H1 (cell line): ENCODE results near the gene IYD. TPM values are rescaled to one million over a fixed set of nuclear protein-coding genes. Genes with fewer than 3 reads are reported as not detected.

ENCODE experiments used
- CTCF ChIA-PET: fragments of 300-600 bp; sonication (Branson Sonifier 250); formaldehyde crosslinking; loops from one replicate; lab custom pipeline; 2021; ENCODE audit not compliant: partially characterized antibody; lab: Charles Lee
- POLR2A ChIA-PET: fragments of 300-600 bp; sonication (Branson Sonifier 250); formaldehyde crosslinking; loops from one replicate; lab custom pipeline; 2021; ENCODE audit warnings: inconsistent platforms; ENCODE audit not compliant: partially characterized antibody; lab: Charles Lee
- DNase-seq, 2 experiments: peaks; one replicate each; pipeline versions ENCODE4 v3.0.0 to v3.0.0-alpha.2; 2010 to 2022; ENCODE audit warnings: low spot score in 2 of 2, low read depth in 1 of 2, mixed read lengths in 1 of 2
- FAIRE-seq: peaks from 2 replicates; lab custom pipeline; 2011; peaks lifted over from hg19 to GRCh38; lab: Jason Lieb, UNC
- H2AFZ ChIP-seq: 2 replicates; pipeline ENCODE4 v1.8.1; 2012; ENCODE audit warnings: low read length, inconsistent platforms
- H2AK5ac ChIP-seq: 2 replicates; pipeline ENCODE4 v1.6.1; 2013; ENCODE audit warnings: low read depth, low read length
- H2BK120ac ChIP-seq: replicated peaks from 2 replicates; pipeline ENCODE3; 2013; ENCODE audit warnings: low read depth, low read length, inconsistent platforms
- H2BK12ac ChIP-seq: 2 replicates; pipeline ENCODE4 v1.6.1; 2013; ENCODE audit warnings: low read depth, low read length
- H2BK15ac ChIP-seq: 2 replicates; pipeline ENCODE4 v1.6.1; 2013; ENCODE audit warnings: low read length
- H2BK20ac ChIP-seq: 2 replicates; pipeline ENCODE4 v1.6.1; 2013; ENCODE audit warnings: low read length
- H2BK5ac ChIP-seq: 2 replicates; pipeline ENCODE4 v1.6.1; 2013; ENCODE audit warnings: low read depth, low read length
- H3K14ac ChIP-seq: 2 replicates; pipeline ENCODE4 v1.6.1; 2013; ENCODE audit warnings: inconsistent platforms; ENCODE audit not compliant: insufficient read length
- H3K18ac ChIP-seq: 2 replicates; pipeline ENCODE4 v1.6.1; 2013; ENCODE audit warnings: low read length; ENCODE audit errors: extremely low read depth
- H3K23ac ChIP-seq: 2 replicates; pipeline ENCODE4 v1.6.1; 2013; ENCODE audit warnings: inconsistent platforms; ENCODE audit not compliant: insufficient read length
- H3K23me2 ChIP-seq: 2 replicates; pipeline ENCODE4 v1.6.1; 2013; ENCODE audit warnings: low read depth, low read length
- H3K27ac ChIP-seq: 2 replicates; pipeline ENCODE4 v1.6.1; 2011; ENCODE audit warnings: low read depth, low read length, inconsistent platforms
- H3K27me3 ChIP-seq, 4 experiments: replicated peaks in 1 of 4; 1 replicate in 1 of 4; 2 replicates in 3 of 4; pipeline versions ENCODE4 v1.6.1 to v1.8.1; 2011 to 2013; ENCODE audit warnings: low read length in 3 of 4, mild to moderate bottlenecking in 3 of 4, inconsistent platforms in 2 of 4, mixed read lengths in 2 of 4, moderate library complexity in 1 of 4; ENCODE audit not compliant: control insufficient read depth in 3 of 4, insufficient read depth in 3 of 4; ENCODE audit errors: extremely low read depth in 1 of 4
- H3K36me3 ChIP-seq, 4 experiments: 2 replicates each; pipeline versions ENCODE4 v1.6.1 to v1.8.1; 2011 to 2013; ENCODE audit warnings: mild to moderate bottlenecking in 4 of 4, low read length in 3 of 4, moderate library complexity in 2 of 4, control low read depth in 1 of 4, inconsistent platforms in 1 of 4; ENCODE audit not compliant: insufficient read depth in 4 of 4, control insufficient read depth in 2 of 4
- H3K4ac ChIP-seq: replicated peaks from 2 replicates; pipeline ENCODE3; 2013; ENCODE audit warnings: low read length, low read depth, mixed read lengths, inconsistent platforms; ENCODE audit not compliant: insufficient read length
- H3K4me1 ChIP-seq, 4 experiments: replicated peaks in 1 of 4; 1 replicate in 1 of 4; 2 replicates in 3 of 4; pipeline versions ENCODE4 v1.6.1 to v1.8.1; 2011 to 2013; ENCODE audit warnings: low read length in 3 of 4, inconsistent platforms in 2 of 4, mixed read lengths in 1 of 4; ENCODE audit not compliant: insufficient read depth in 4 of 4, control insufficient read depth in 3 of 4
- H3K4me2 ChIP-seq, 2 experiments: 2 replicates each; pipeline versions ENCODE4 v1.6.1 to v1.8.1; 2011 to 2013; ENCODE audit warnings: low read depth in 2 of 2, low read length in 2 of 2, control low read depth in 1 of 2, inconsistent platforms in 1 of 2, mild to moderate bottlenecking in 1 of 2; ENCODE audit not compliant: insufficient read depth in 1 of 2
- H3K4me3 ChIP-seq, 4 experiments: fragments of 200-600, 300-600 bp in 1 of 4; sonication (generic), shearing (Covaris generic), sonication (Bioruptor Twin) in 1 of 4; 2 replicates each; pipeline versions ENCODE4 v1.5.1 to v1.8.1; 2011 to 2016; ENCODE audit warnings: low read length in 4 of 4, low read depth in 3 of 4, control low read depth in 2 of 4, inconsistent platforms in 2 of 4, mild to moderate bottlenecking in 2 of 4, mixed read lengths in 1 of 4, moderate library complexity in 1 of 4; ENCODE audit not compliant: insufficient read depth in 2 of 4; ENCODE audit errors: extremely low read depth in 1 of 4
- H3K56ac ChIP-seq: replicated peaks from 2 replicates; pipeline ENCODE3; 2013; ENCODE audit warnings: low read depth, mild to moderate bottlenecking, mixed read lengths, low read length, inconsistent platforms; ENCODE audit not compliant: insufficient read length
- H3K79me1 ChIP-seq: 2 replicates; pipeline ENCODE4 v1.6.1; 2013; ENCODE audit warnings: low read depth, low read length, control low read depth
- H3K79me2 ChIP-seq, 2 experiments: 2 replicates each; pipeline versions ENCODE4 v1.6.1 to v1.8.1; 2012 to 2013; ENCODE audit warnings: low read length in 2 of 2, mild to moderate bottlenecking in 2 of 2, inconsistent platforms in 1 of 2; ENCODE audit not compliant: insufficient read depth in 2 of 2, control insufficient read depth in 1 of 2
- H3K9ac ChIP-seq, 4 experiments: replicated peaks in 1 of 4; 1 replicate in 1 of 4; 2 replicates in 3 of 4; pipeline versions ENCODE4 v1.6.1 to v1.8.1; 2011 to 2013; ENCODE audit warnings: low read depth in 3 of 4, low read length in 3 of 4, control low read depth in 2 of 4, mild to moderate bottlenecking in 2 of 4, moderate library complexity in 2 of 4, inconsistent platforms in 1 of 4; ENCODE audit errors: extremely low read depth in 1 of 4
- H3K9me3 ChIP-seq, 2 experiments: 2 replicates each; pipeline versions ENCODE4 v1.6.1 to v1.8.1; 2012 to 2013; ENCODE audit warnings: mild to moderate bottlenecking in 2 of 2, moderate library complexity in 2 of 2, control low read depth in 1 of 2, inconsistent platforms in 1 of 2, low read depth in 1 of 2, low read length in 1 of 2, mixed read lengths in 1 of 2; ENCODE audit not compliant: insufficient read depth in 2 of 2
- H4K20me1 ChIP-seq, 2 experiments: replicated peaks in 1 of 2; 2 replicates each; pipeline versions ENCODE3 to v1.8.1; 2011 to 2013; ENCODE audit warnings: inconsistent platforms in 2 of 2, low read length in 2 of 2, mild to moderate bottlenecking in 1 of 2; ENCODE audit not compliant: insufficient read depth in 2 of 2, control insufficient read depth in 1 of 2
- H4K5ac ChIP-seq: 2 replicates; pipeline ENCODE4 v1.6.1; 2013; ENCODE audit warnings: low read length, low read depth, mixed read lengths, inconsistent platforms; ENCODE audit not compliant: insufficient read length
- H4K8ac ChIP-seq: 2 replicates; pipeline ENCODE4 v1.8.0; 2013; ENCODE audit warnings: mild to moderate bottlenecking, moderate library complexity, low read length, inconsistent platforms; ENCODE audit not compliant: insufficient read depth; ENCODE audit errors: extremely low read depth
- H4K91ac ChIP-seq: replicated peaks from 2 replicates; pipeline ENCODE3; 2013; ENCODE audit warnings: low read length, mixed read lengths, inconsistent platforms; ENCODE audit not compliant: insufficient read length
- CBX5 ChIP-seq: fragments of 300-800, 300-1000 bp; sonication (generic); IDR thresholded peaks from 2 replicates; pipeline ENCODE4 v1.7.1; 2016; ENCODE audit warnings: antibody characterized with exemption, low read length, low read depth
- EP300 ChIP-seq, 2 experiments: IDR thresholded peaks; 1 replicate in 1 of 2; 2 replicates in 1 of 2; pipeline ENCODE4 v1.6.1; 2011 to 2012; ENCODE audit warnings: low read depth in 2 of 2, low read length in 2 of 2, mild to moderate bottlenecking in 2 of 2, borderline replicate concordance in 1 of 2, inconsistent platforms in 1 of 2, moderate library complexity in 1 of 2
- HDAC6 ChIP-seq: IDR thresholded peaks from one replicate; pipeline ENCODE4 v1.7.1; 2012; ENCODE audit warnings: low read depth, mild to moderate bottlenecking, inconsistent platforms, low read length, moderate library complexity
- KDM5A ChIP-seq: fragments of 200-600 bp; IDR thresholded peaks from 2 replicates; pipeline ENCODE4 v1.7.1; 2012; ENCODE audit warnings: mild to moderate bottlenecking, low read length, inconsistent platforms, mixed read lengths
- RFX5 ChIP-seq: IDR thresholded peaks from 2 replicates; pipeline ENCODE4 v1.6.1; 2011; ENCODE audit warnings: low read depth, low read length, improper control_type of control experiment, borderline replicate concordance
- WGBS, 2 experiments: shearing (Covaris generic) in 1 of 2; methylation state at CpG; one replicate each; pipeline versions ENCODE4 v1.1.6 to v1.1.7; 2013 to 2015; ENCODE audit warnings: low lambda C conversion rate in 2 of 2, mixed read lengths in 2 of 2, inconsistent platforms in 1 of 2, low coverage in 1 of 2, missing lambda C conversion rate in 1 of 2; ENCODE audit not compliant: insufficient replicate concordance in 2 of 2, insufficient coverage in 1 of 2, insufficient read length in 1 of 2; ENCODE audit errors: extremely low coverage in 1 of 2, missing lambda C conversion rate in 1 of 2; 5-methylcytosine and 5-hydroxymethylcytosine counted together
- polyA plus RNA-seq, 7 experiments: library from polyadenylated mRNA; depleted of rRNA in 3 of 7; stranded (reverse) in 5 of 7; unstranded in 2 of 7; fragments of >200 nt in 5 of 7; fragments of 200-250 nt in 2 of 7; gene quantifications; 1 replicate in 5 of 7; 2 replicates in 1 of 7; 4 replicates in 1 of 7; pipeline versions ENCODE4 v1.2.1 to v1.2.3, GENCODE V29; 2011 to 2013; ENCODE audit warnings: missing spikeins in 2 of 7, mixed read lengths in 2 of 7
- total RNA-seq: library from RNA; stranded (reverse); fragmentation: NEBNext Ultra II Directional; extraction: Animal tissue kit (Norgen Biotek cat#: 25700); gene quantifications from 2 replicates; pipeline ENCODE4 v1.2.1, GENCODE V29; 2021

IYD gene
- total and polyA plus RNA-seq, 2 of the 8 experiments (the other 6 are each of a cell fraction or from before 2014, with no cell fraction given) = not detected

DNA sequence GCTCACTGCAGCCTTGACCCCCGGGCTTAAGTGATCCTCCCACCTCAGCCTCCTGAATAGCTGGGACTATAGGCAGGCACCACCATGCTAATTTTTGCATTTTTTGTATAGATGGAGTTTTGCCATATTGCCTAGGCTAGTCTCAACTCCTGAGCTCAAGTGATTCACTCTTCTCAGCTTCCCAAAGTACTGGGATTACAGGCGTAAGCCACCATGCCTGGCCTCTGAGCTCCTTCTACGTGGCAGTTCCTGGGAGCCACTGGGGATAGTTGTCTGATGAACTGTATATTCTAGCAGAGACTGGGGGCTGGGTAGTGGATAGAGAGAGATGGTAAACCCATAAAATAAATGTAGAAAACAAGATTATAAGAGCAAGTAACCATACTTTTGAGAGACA, 26.1 kb downstream of the IYD start:
- no peak overlapping the region for H4K8ac ChIP-seq
- H3K9me3 ChIP-seq = no peaks in the 10 kb centered on the region
- H3K4me3 ChIP-seq = no peak overlapping the region
- FAIRE-seq (no peak), DNase-seq (no peak)
- no peak overlapping the region for H4K91ac ChIP-seq
- H3K56ac ChIP-seq = no peak overlapping the region
- no peak overlapping the region for H2BK20ac ChIP-seq
- H3K9ac ChIP-seq = no peak overlapping the region
- H3K4me1 ChIP-seq = no peaks in the 10 kb centered on the region; a peak in 1 of 7 replicates
- no peak overlapping the region for H3K27ac ChIP-seq
- H3K23ac ChIP-seq = no peak overlapping the region
- 93% methylated on average over 3 of the region's 3 CpGs; no CpG with 5 or more reads in 1 of the 2 experiments for WGBS, 2 experiments
- no peak overlapping the region for H2BK5ac ChIP-seq
- no peak overlapping the region for H3K14ac ChIP-seq
- no peaks in the 10 kb centered on the region for H3K79me2 ChIP-seq
- TF ChIP-seq EP300 (IDR thresholded peaks at IDR 0.05; ENCODE audit: borderline replicate concordance in 1 of 2, low read depth in 2 of 2, low read length in 2 of 2) (no peak), RFX5 (no peak), HDAC6 (no peak), CBX5 (no peak), KDM5A (no peak)
- no peak overlapping the region for H2AK5ac ChIP-seq
- no peak overlapping the region for H4K5ac ChIP-seq
- no peak overlapping the region for H3K4ac ChIP-seq
- H3K4me2 ChIP-seq = no peak overlapping the region
- H2AFZ ChIP-seq = no peak overlapping the region
- H3K18ac ChIP-seq = no peak overlapping the region
- H4K20me1 ChIP-seq = no peaks in the 10 kb centered on the region
- no peaks in the 10 kb centered on the region for H3K79me1 ChIP-seq
- ChIA-PET POLR2A (interaction anchor here (0.9 kb wide), 2 partner anchors 471 to 500 kb away, joined by 3 read pairs; partner anchors contain the start of gene MTHFD1L), CTCF (interaction anchor here (0.7 to 6.7 kb wide), 37 partner anchors 8 to 423 kb away, joined by 3 to 52 read pairs (median 5); no protein-coding TSS in a partner anchor)
- H2BK120ac ChIP-seq = no peak overlapping the region
- no peak overlapping the region for H2BK15ac ChIP-seq
- H2BK12ac ChIP-seq = no peak overlapping the region
- no peaks in the 10 kb centered on the region for H3K23me2 ChIP-seq
- no peaks in the 10 kb centered on the region for H3K36me3 ChIP-seq
- no peaks in the 10 kb centered on the region for H3K27me3 ChIP-seq
